Measurements from ENCODE around the gene MAB21L2. TPM values are rescaled to one million over a fixed set of nuclear protein-coding genes. Genes with fewer than 3 reads are reported as not detected.
"Not testable (repeated sequence)": the region's sequence is repeated elsewhere in the genome, so short reads cannot be mapped to it uniquely, and the experiment has no call there.

MAB21L2 gene
- total RNA-seq, 2 experiments from 2014 or later: not detected

GRCh38 chr4:150562751-150563150 lies 19.2 kb upstream of the MAB21L2 start:
- intact Hi-C loops (cut with micrococcal nuclease): no loop called here
- CTCF ChIA-PET: no interaction called here

GRCh38 chr4:150564967-150565366 lies 17.0 kb upstream of the MAB21L2 start:
- H3K4me1 Mint-ChIP-seq (ENCODE audit: low read depth); H3K4me3 Mint-ChIP-seq; H3K9me3 Mint-ChIP-seq; CTCF ChIA-PET; H3K27me3 Mint-ChIP-seq (ENCODE audit: low read depth); H3K27ac Mint-ChIP-seq; DNase-seq; intact Hi-C loops (cut with micrococcal nuclease): not testable (repeated sequence)
- peaks cover 26% of the 10 kb centered on the region for H3K36me3 Mint-ChIP-seq (ENCODE audit: low read depth)

More at GRCh38 chr4:150562751-150563150, 19.2 kb upstream of the MAB21L2 start:
- Mint-ChIP-seq H3K4me3 (no peak overlapping the region), H3K27me3 (ENCODE audit: low read depth) (no peaks in the 10 kb centered on the region), H3K36me3 (ENCODE audit: low read depth) (peaks cover 23% of the 10 kb centered on the region), H3K27ac (no peak overlapping the region), H3K9me3 (peaks cover 6% of the 10 kb centered on the region), H3K4me1 (ENCODE audit: low read depth) (no peaks in the 10 kb centered on the region)
- no peak for DNase-seq

- no peaks in the 10 kb centered on the region for H3K4me1 Mint-ChIP-seq (ENCODE audit: low read depth)
- intact Hi-C loops (cut with micrococcal nuclease): no loop called here
- no peak for DNase-seq
- H3K4me3 Mint-ChIP-seq: no peak overlapping the region
- peaks cover 6% of the 10 kb centered on the region for H3K9me3 Mint-ChIP-seq
- H3K27ac Mint-ChIP-seq: no peak overlapping the region
- H3K36me3 Mint-ChIP-seq (ENCODE audit: low read depth): peaks cover 26% of the 10 kb centered on the region
- CTCF ChIA-PET: no interaction called here
- no peaks in the 10 kb centered on the region for H3K27me3 Mint-ChIP-seq (ENCODE audit: low read depth)
Observed at GRCh38 chr4:150567070-150567469, 14.9 kb upstream of the MAB21L2 start.

GRCh38 chr4:150569384-150569987 lies 12.5 kb upstream of the MAB21L2 start:
- Mint-ChIP-seq H3K9me3 (peaks cover 6% of the 10 kb centered on the region), H3K4me1 (ENCODE audit: low read depth) (peaks cover 3% of the 10 kb centered on the region), H3K27ac (no peak overlapping the region), H3K27me3 (ENCODE audit: low read depth) (no peaks in the 10 kb centered on the region), H3K36me3 (ENCODE audit: low read depth) (peaks cover 17% of the 10 kb centered on the region), H3K4me3 (no peak overlapping the region)
- intact Hi-C loops (cut with micrococcal nuclease): no loop called here
- DNase-seq: no peak
- CTCF ChIA-PET: no interaction called here

GRCh38 chr4:150569998-150570535 lies 11.9 kb upstream of the MAB21L2 start:
- peaks cover 3% of the 10 kb centered on the region for H3K4me1 Mint-ChIP-seq (ENCODE audit: low read depth)
- H3K9me3 Mint-ChIP-seq: peaks cover under 1% of the 10 kb centered on the region
- intact Hi-C loops (cut with micrococcal nuclease): no loop called here
- H3K36me3 Mint-ChIP-seq (ENCODE audit: low read depth): peaks cover 11% of the 10 kb centered on the region
- H3K27me3 Mint-ChIP-seq (ENCODE audit: low read depth): no peaks in the 10 kb centered on the region
- CTCF ChIA-PET: no interaction called here
- no peak overlapping the region for H3K4me3 Mint-ChIP-seq
- H3K27ac Mint-ChIP-seq: no peak overlapping the region
- no peak for DNase-seq

- intact Hi-C loops (cut with micrococcal nuclease): no loop called here
Observed at GRCh38 chr4:150570862-150571261, 11.1 kb upstream of the MAB21L2 start.

GRCh38 chr4:150572704-150573504 lies 9.0 kb upstream of the MAB21L2 start:
- Mint-ChIP-seq H3K27ac (no peak overlapping the region), H3K4me3 (no peak overlapping the region), H3K36me3 (ENCODE audit: low read depth) (peaks cover 4% of the 10 kb centered on the region), H3K4me1 (ENCODE audit: low read depth) (peaks cover 3% of the 10 kb centered on the region), H3K9me3 (no peaks in the 10 kb centered on the region), H3K27me3 (ENCODE audit: low read depth) (no peaks in the 10 kb centered on the region)
- no peak for DNase-seq
- intact Hi-C loops (cut with micrococcal nuclease): loop anchor here (2.0 kb wide), 1 partner anchor 54 kb away; no protein-coding TSS in a partner anchor
- CTCF ChIA-PET: no interaction called here

More at GRCh38 chr4:150570862-150571261, 11.1 kb upstream of the MAB21L2 start:
- Mint-ChIP-seq H3K4me3 (no peak overlapping the region), H3K36me3 (ENCODE audit: low read depth) (peaks cover 10% of the 10 kb centered on the region), H3K27me3 (ENCODE audit: low read depth) (no peaks in the 10 kb centered on the region), H3K27ac (no peak overlapping the region), H3K4me1 (ENCODE audit: low read depth) (peaks cover 3% of the 10 kb centered on the region), H3K9me3 (no peaks in the 10 kb centered on the region)
- DNase-seq: no peak
- CTCF ChIA-PET: no interaction called here

- Mint-ChIP-seq H3K9me3 (no peaks in the 10 kb centered on the region), H3K27me3 (ENCODE audit: low read depth) (no peaks in the 10 kb centered on the region), H3K36me3 (ENCODE audit: low read depth) (peaks cover 4% of the 10 kb centered on the region), H3K4me3 (no peak overlapping the region), H3K27ac (no peak overlapping the region), H3K4me1 (ENCODE audit: low read depth) (peaks cover 3% of the 10 kb centered on the region)
- CTCF ChIA-PET: no interaction called here
- intact Hi-C loops (cut with micrococcal nuclease): loop anchor here (2.0 kb wide), 1 partner anchor 55 kb away; no protein-coding TSS in a partner anchor
- DNase-seq: no peak
Observed at GRCh38 chr4:150573534-150573933, 8.4 kb upstream of the MAB21L2 start.

GRCh38 chr4:150574678-150575077 lies 7.3 kb upstream of the MAB21L2 start:
- H3K27me3 Mint-ChIP-seq (ENCODE audit: low read depth): no peaks in the 10 kb centered on the region
- DNase-seq: no peak
- intact Hi-C loops (cut with micrococcal nuclease): no loop called here
- H3K4me3 Mint-ChIP-seq: no peak overlapping the region
- peaks cover 10% of the 10 kb centered on the region for H3K36me3 Mint-ChIP-seq (ENCODE audit: low read depth)
- H3K4me1 Mint-ChIP-seq (ENCODE audit: low read depth): peaks cover 3% of the 10 kb centered on the region
- CTCF ChIA-PET: no interaction called here
- no peaks in the 10 kb centered on the region for H3K9me3 Mint-ChIP-seq
- no peak overlapping the region for H3K27ac Mint-ChIP-seq

- DNase-seq: no peak
- Mint-ChIP-seq H3K9me3 (no peaks in the 10 kb centered on the region), H3K4me1 (ENCODE audit: low read depth) (peaks cover 3% of the 10 kb centered on the region), H3K27ac (no peak overlapping the region), H3K4me3 (no peak overlapping the region), H3K36me3 (ENCODE audit: low read depth) (peaks cover 31% of the 10 kb centered on the region), H3K27me3 (ENCODE audit: low read depth) (no peaks in the 10 kb centered on the region)
- CTCF ChIA-PET: no interaction called here
- intact Hi-C loops (cut with micrococcal nuclease): no loop called here
Observed at GRCh38 chr4:150577796-150578195, 4.2 kb upstream of the MAB21L2 start.

- CTCF ChIA-PET: no interaction called here
- H3K4me1 Mint-ChIP-seq (ENCODE audit: low read depth): no peaks in the 10 kb centered on the region
- H3K27ac Mint-ChIP-seq: no peak overlapping the region
- peaks cover 42% of the 10 kb centered on the region for H3K36me3 Mint-ChIP-seq (ENCODE audit: low read depth)
- H3K27me3 Mint-ChIP-seq (ENCODE audit: low read depth): no peaks in the 10 kb centered on the region
- DNase-seq: no peak
- intact Hi-C loops (cut with micrococcal nuclease): no loop called here
- H3K9me3 Mint-ChIP-seq: no peaks in the 10 kb centered on the region
- no peak overlapping the region for H3K4me3 Mint-ChIP-seq
Observed at GRCh38 chr4:150578745-150579501, 3.0 kb upstream of the MAB21L2 start.

- CTCF ChIA-PET: no interaction called here
- Mint-ChIP-seq H3K9me3 (no peaks in the 10 kb centered on the region), H3K27ac (no peak overlapping the region), H3K4me3 (no peak overlapping the region), H3K4me1 (ENCODE audit: low read depth) (no peaks in the 10 kb centered on the region), H3K36me3 (ENCODE audit: low read depth) (peaks cover 48% of the 10 kb centered on the region), H3K27me3 (ENCODE audit: low read depth) (no peaks in the 10 kb centered on the region)
- intact Hi-C loops (cut with micrococcal nuclease): no loop called here
- no peak for DNase-seq
Observed at GRCh38 chr4:150579551-150580234, 2.3 kb upstream of the MAB21L2 start.

Measured in activated naive CD4-positive, alpha-beta T cell treated with anti-CD3 and anti-CD28 coated beads for 36 hours (primary cell).